H1 (cell line): ENCODE data around the gene CCDC33. TPM values are rescaled to one million over a fixed set of nuclear protein-coding genes. Genes with fewer than 3 reads are reported as not detected.

Experiments
- CTCF ChIA-PET: fragments of 300-600 bp; sonication (Branson Sonifier 250); formaldehyde crosslinking; loops from one replicate; lab custom pipeline; 2021; ENCODE audit not compliant: partially characterized antibody; lab: Charles Lee
- POLR2A ChIA-PET: fragments of 300-600 bp; sonication (Branson Sonifier 250); formaldehyde crosslinking; loops from one replicate; lab custom pipeline; 2021; ENCODE audit warnings: inconsistent platforms; ENCODE audit not compliant: partially characterized antibody; lab: Charles Lee
- DNase-seq, 2 experiments: peaks; one replicate each; pipeline versions ENCODE4 v3.0.0 to v3.0.0-alpha.2; 2010 to 2022; ENCODE audit warnings: low spot score in 2 of 2, low read depth in 1 of 2, mixed read lengths in 1 of 2
- FAIRE-seq: peaks from 2 replicates; lab custom pipeline; 2011; peaks lifted over from hg19 to GRCh38; lab: Jason Lieb, UNC
- H2AFZ ChIP-seq: 2 replicates; pipeline ENCODE4 v1.8.1; 2012; ENCODE audit warnings: low read length, inconsistent platforms
- H2AK5ac ChIP-seq: 2 replicates; pipeline ENCODE4 v1.6.1; 2013; ENCODE audit warnings: low read depth, low read length
- H2BK120ac ChIP-seq: replicated peaks from 2 replicates; pipeline ENCODE3; 2013; ENCODE audit warnings: low read depth, low read length, inconsistent platforms
- H2BK12ac ChIP-seq: 2 replicates; pipeline ENCODE4 v1.6.1; 2013; ENCODE audit warnings: low read depth, low read length
- H2BK15ac ChIP-seq: 2 replicates; pipeline ENCODE4 v1.6.1; 2013; ENCODE audit warnings: low read length
- H2BK20ac ChIP-seq: 2 replicates; pipeline ENCODE4 v1.6.1; 2013; ENCODE audit warnings: low read length
- H2BK5ac ChIP-seq: 2 replicates; pipeline ENCODE4 v1.6.1; 2013; ENCODE audit warnings: low read depth, low read length
- H3K14ac ChIP-seq: 2 replicates; pipeline ENCODE4 v1.6.1; 2013; ENCODE audit warnings: inconsistent platforms; ENCODE audit not compliant: insufficient read length
- H3K18ac ChIP-seq: 2 replicates; pipeline ENCODE4 v1.6.1; 2013; ENCODE audit warnings: low read length; ENCODE audit errors: extremely low read depth
- H3K23ac ChIP-seq: 2 replicates; pipeline ENCODE4 v1.6.1; 2013; ENCODE audit warnings: inconsistent platforms; ENCODE audit not compliant: insufficient read length
- H3K23me2 ChIP-seq: 2 replicates; pipeline ENCODE4 v1.6.1; 2013; ENCODE audit warnings: low read depth, low read length
- H3K27ac ChIP-seq: 2 replicates; pipeline ENCODE4 v1.6.1; 2011; ENCODE audit warnings: low read depth, low read length, inconsistent platforms
- H3K27me3 ChIP-seq, 4 experiments: replicated peaks in 1 of 4; 1 replicate in 1 of 4; 2 replicates in 3 of 4; pipeline versions ENCODE4 v1.6.1 to v1.8.1; 2011 to 2013; ENCODE audit warnings: low read length in 3 of 4, mild to moderate bottlenecking in 3 of 4, inconsistent platforms in 2 of 4, mixed read lengths in 2 of 4, moderate library complexity in 1 of 4; ENCODE audit not compliant: control insufficient read depth in 3 of 4, insufficient read depth in 3 of 4; ENCODE audit errors: extremely low read depth in 1 of 4
- H3K36me3 ChIP-seq, 4 experiments: 2 replicates each; pipeline versions ENCODE4 v1.6.1 to v1.8.1; 2011 to 2013; ENCODE audit warnings: mild to moderate bottlenecking in 4 of 4, low read length in 3 of 4, moderate library complexity in 2 of 4, control low read depth in 1 of 4, inconsistent platforms in 1 of 4; ENCODE audit not compliant: insufficient read depth in 4 of 4, control insufficient read depth in 2 of 4
- H3K4ac ChIP-seq: replicated peaks from 2 replicates; pipeline ENCODE3; 2013; ENCODE audit warnings: low read length, low read depth, mixed read lengths, inconsistent platforms; ENCODE audit not compliant: insufficient read length
- H3K4me1 ChIP-seq, 4 experiments: replicated peaks in 1 of 4; 1 replicate in 1 of 4; 2 replicates in 3 of 4; pipeline versions ENCODE4 v1.6.1 to v1.8.1; 2011 to 2013; ENCODE audit warnings: low read length in 3 of 4, inconsistent platforms in 2 of 4, mixed read lengths in 1 of 4; ENCODE audit not compliant: insufficient read depth in 4 of 4, control insufficient read depth in 3 of 4
- H3K4me2 ChIP-seq, 2 experiments: 2 replicates each; pipeline versions ENCODE4 v1.6.1 to v1.8.1; 2011 to 2013; ENCODE audit warnings: low read depth in 2 of 2, low read length in 2 of 2, control low read depth in 1 of 2, inconsistent platforms in 1 of 2, mild to moderate bottlenecking in 1 of 2; ENCODE audit not compliant: insufficient read depth in 1 of 2
- H3K4me3 ChIP-seq, 4 experiments: fragments of 200-600, 300-600 bp in 1 of 4; sonication (generic), shearing (Covaris generic), sonication (Bioruptor Twin) in 1 of 4; 2 replicates each; pipeline versions ENCODE4 v1.5.1 to v1.8.1; 2011 to 2016; ENCODE audit warnings: low read length in 4 of 4, low read depth in 3 of 4, control low read depth in 2 of 4, inconsistent platforms in 2 of 4, mild to moderate bottlenecking in 2 of 4, mixed read lengths in 1 of 4, moderate library complexity in 1 of 4; ENCODE audit not compliant: insufficient read depth in 2 of 4; ENCODE audit errors: extremely low read depth in 1 of 4
- H3K56ac ChIP-seq: replicated peaks from 2 replicates; pipeline ENCODE3; 2013; ENCODE audit warnings: low read depth, mild to moderate bottlenecking, mixed read lengths, low read length, inconsistent platforms; ENCODE audit not compliant: insufficient read length
- H3K79me1 ChIP-seq: 2 replicates; pipeline ENCODE4 v1.6.1; 2013; ENCODE audit warnings: low read depth, low read length, control low read depth
- H3K79me2 ChIP-seq, 2 experiments: 2 replicates each; pipeline versions ENCODE4 v1.6.1 to v1.8.1; 2012 to 2013; ENCODE audit warnings: low read length in 2 of 2, mild to moderate bottlenecking in 2 of 2, inconsistent platforms in 1 of 2; ENCODE audit not compliant: insufficient read depth in 2 of 2, control insufficient read depth in 1 of 2
- H3K9ac ChIP-seq, 4 experiments: replicated peaks in 1 of 4; 1 replicate in 1 of 4; 2 replicates in 3 of 4; pipeline versions ENCODE4 v1.6.1 to v1.8.1; 2011 to 2013; ENCODE audit warnings: low read depth in 3 of 4, low read length in 3 of 4, control low read depth in 2 of 4, mild to moderate bottlenecking in 2 of 4, moderate library complexity in 2 of 4, inconsistent platforms in 1 of 4; ENCODE audit errors: extremely low read depth in 1 of 4
- H3K9me3 ChIP-seq, 2 experiments: 2 replicates each; pipeline versions ENCODE4 v1.6.1 to v1.8.1; 2012 to 2013; ENCODE audit warnings: mild to moderate bottlenecking in 2 of 2, moderate library complexity in 2 of 2, control low read depth in 1 of 2, inconsistent platforms in 1 of 2, low read depth in 1 of 2, low read length in 1 of 2, mixed read lengths in 1 of 2; ENCODE audit not compliant: insufficient read depth in 2 of 2
- H4K20me1 ChIP-seq, 2 experiments: replicated peaks in 1 of 2; 2 replicates each; pipeline versions ENCODE3 to v1.8.1; 2011 to 2013; ENCODE audit warnings: inconsistent platforms in 2 of 2, low read length in 2 of 2, mild to moderate bottlenecking in 1 of 2; ENCODE audit not compliant: insufficient read depth in 2 of 2, control insufficient read depth in 1 of 2
- H4K5ac ChIP-seq: 2 replicates; pipeline ENCODE4 v1.6.1; 2013; ENCODE audit warnings: low read length, low read depth, mixed read lengths, inconsistent platforms; ENCODE audit not compliant: insufficient read length
- H4K8ac ChIP-seq: 2 replicates; pipeline ENCODE4 v1.8.0; 2013; ENCODE audit warnings: mild to moderate bottlenecking, moderate library complexity, low read length, inconsistent platforms; ENCODE audit not compliant: insufficient read depth; ENCODE audit errors: extremely low read depth
- H4K91ac ChIP-seq: replicated peaks from 2 replicates; pipeline ENCODE3; 2013; ENCODE audit warnings: low read length, mixed read lengths, inconsistent platforms; ENCODE audit not compliant: insufficient read length
- BRCA1 ChIP-seq: IDR thresholded peaks from 2 replicates; pipeline ENCODE4 v1.6.1; 2012; ENCODE audit warnings: low read depth, low read length, improper control_type of control experiment
- GABPA ChIP-seq: IDR thresholded peaks from 2 replicates; pipeline ENCODE4 v1.6.1; 2011; ENCODE audit warnings: mild to moderate bottlenecking, low read length, moderate library complexity, borderline replicate concordance; ENCODE audit not compliant: insufficient read depth
- SP2 ChIP-seq: IDR thresholded peaks from 2 replicates; pipeline ENCODE4 v1.6.1; 2012; ENCODE audit warnings: mild to moderate bottlenecking, low read length, inconsistent platforms
- SRF ChIP-seq: IDR thresholded peaks from 2 replicates; pipeline ENCODE4 v1.6.1; 2011; ENCODE audit warnings: mild to moderate bottlenecking, low read depth, low read length, moderate library complexity
- WGBS, 2 experiments: shearing (Covaris generic) in 1 of 2; methylation state at CpG; one replicate each; pipeline versions ENCODE4 v1.1.6 to v1.1.7; 2013 to 2015; ENCODE audit warnings: low lambda C conversion rate in 2 of 2, mixed read lengths in 2 of 2, inconsistent platforms in 1 of 2, low coverage in 1 of 2, missing lambda C conversion rate in 1 of 2; ENCODE audit not compliant: insufficient replicate concordance in 2 of 2, insufficient coverage in 1 of 2, insufficient read length in 1 of 2; ENCODE audit errors: extremely low coverage in 1 of 2, missing lambda C conversion rate in 1 of 2; 5-methylcytosine and 5-hydroxymethylcytosine counted together
- polyA plus RNA-seq, 7 experiments: library from polyadenylated mRNA; depleted of rRNA in 3 of 7; stranded (reverse) in 5 of 7; unstranded in 2 of 7; fragments of >200 nt in 5 of 7; fragments of 200-250 nt in 2 of 7; gene quantifications; 1 replicate in 5 of 7; 2 replicates in 1 of 7; 4 replicates in 1 of 7; pipeline versions ENCODE4 v1.2.1 to v1.2.3, GENCODE V29; 2011 to 2013; ENCODE audit warnings: missing spikeins in 2 of 7, mixed read lengths in 2 of 7
- total RNA-seq: library from RNA; stranded (reverse); fragmentation: NEBNext Ultra II Directional; extraction: Animal tissue kit (Norgen Biotek cat#: 25700); gene quantifications from 2 replicates; pipeline ENCODE4 v1.2.1, GENCODE V29; 2021

Gene CCDC33
- total and polyA plus RNA-seq, 2 of the 8 experiments (the other 6 are each of a cell fraction or from before 2014, with no cell fraction given), result 2.0 to 2.7 TPM

DNA sequence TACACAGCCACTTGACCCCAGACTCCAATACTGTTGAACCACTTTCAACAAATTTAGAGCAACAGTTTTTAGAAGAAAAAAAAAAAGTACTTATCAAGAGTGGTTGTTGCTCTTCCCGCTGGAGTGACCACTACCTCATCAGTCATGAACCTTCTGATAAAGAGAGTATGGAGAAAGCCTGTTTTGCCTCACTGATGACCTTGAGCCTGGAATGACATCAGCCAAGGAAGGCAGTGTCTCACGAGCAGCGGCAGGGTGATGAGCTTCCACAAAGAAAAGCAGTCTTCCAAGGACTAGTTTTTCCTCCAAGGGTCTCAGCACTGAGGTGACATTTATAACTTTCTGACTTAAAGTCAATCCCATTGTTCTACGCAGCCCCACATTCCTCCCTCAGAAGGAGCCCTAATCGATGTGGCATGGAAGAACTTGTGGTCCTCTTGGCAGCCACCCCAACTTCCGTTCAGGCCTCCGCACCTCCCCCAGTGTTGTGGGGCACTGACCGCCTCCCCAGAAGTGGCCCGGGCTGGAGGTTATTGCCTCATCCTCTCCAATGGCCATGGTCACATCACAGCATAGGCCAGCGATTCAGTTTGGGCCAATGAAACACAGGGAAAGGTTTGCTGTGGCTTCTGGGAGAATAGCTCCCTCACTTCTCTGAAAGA, 133.1 kb downstream of the CCDC33 start:
- H4K91ac ChIP-seq, result no peak overlapping the region
- no peaks in the 10 kb centered on the region for H3K9me3 ChIP-seq
- peaks cover 8 to 13% (median 12%) of the 10 kb centered on the region in 4 experiments for H3K4me1 ChIP-seq
- H3K23me2 ChIP-seq, result peaks cover 10% of the 10 kb centered on the region; the same call in 1 of the 2 replicates
- H3K36me3 ChIP-seq, result no peaks in the 10 kb centered on the region
- peaks cover 0 to 16% (median 10%) of the 10 kb centered on the region in 4 experiments; a peak in 5 of 7 replicates for H3K27me3 ChIP-seq
- H4K5ac ChIP-seq, result no peak overlapping the region
- no peak overlapping the region for H3K18ac ChIP-seq
- no peak overlapping the region for H3K56ac ChIP-seq
- no peaks in the 10 kb centered on the region for H3K79me1 ChIP-seq
- no peak overlapping the region for H3K4ac ChIP-seq
- CTCF ChIA-PET, result interaction anchor here (0.6 to 36.8 kb wide), 7 partner anchors 10 to 672 kb away, joined by 3 to 1311 read pairs (median 3); partner anchors contain the start of gene SEMA7A
- no peak overlapping the region for H2AFZ ChIP-seq
- H2AK5ac ChIP-seq, result no peak overlapping the region
- no peak overlapping the region for H2BK20ac ChIP-seq
- FAIRE-seq (no peak), DNase-seq (no peak)
- H4K20me1 ChIP-seq, result no peaks in the 10 kb centered on the region
- 80% methylated on average over 10 of the region's 10 CpGs; no CpG with 5 or more reads in 1 of the 2 experiments for WGBS, 2 experiments
- no peak overlapping the region for H3K23ac ChIP-seq
- H2BK12ac ChIP-seq, result no peak overlapping the region
- no peaks in the 10 kb centered on the region for H3K79me2 ChIP-seq
- TF ChIP-seq SP2, result no peak
- no peak for TF ChIP-seq BRCA1
- no peak for TF ChIP-seq GABPA
- no peak for TF ChIP-seq SRF
- H3K4me3 ChIP-seq, result no peak overlapping the region
- no peak overlapping the region for H3K4me2 ChIP-seq
- POLR2A ChIA-PET, result interaction anchor here (1.6 to 1.7 kb wide), 2 partner anchors 10 to 92 kb away, joined by 4 to 5 read pairs; partner anchors contain the start of gene UBL7
- H3K27ac ChIP-seq, result no peak overlapping the region
- 0 out of 2 replicates have a peak overlapping the region, but pooled peaks have one; percentile 7 for H4K8ac ChIP-seq
- no peak overlapping the region for H3K9ac ChIP-seq
- no peak overlapping the region for H2BK120ac ChIP-seq
- no peak overlapping the region for H2BK5ac ChIP-seq
- H2BK15ac ChIP-seq, result no peak overlapping the region
- H3K14ac ChIP-seq, result no peak overlapping the region
